ENCODE data around the gene ZYX.

Gene ZYX

GRCh38 chr7:143416565-143417149, 35.5 kb downstream of the ZYX start:
- ATAC-seq: peak; percentile 61
- no peak for TF ChIP-seq ZNF70 (CRISPR knock-in tag; IDR thresholded peaks at IDR 0.05)
- no peak for TF ChIP-seq GLIS3 (CRISPR knock-in tag; IDR thresholded peaks at IDR 0.05)
- TF ChIP-seq ARNTL (CRISPR knock-in tag; IDR thresholded peaks at IDR 0.05; ENCODE audit: borderline replicate concordance, low read depth): no peak
- TF ChIP-seq ESRRG (CRISPR knock-in tag; IDR thresholded peaks at IDR 0.05): no peak
- TF ChIP-seq CSRNP3 (CRISPR knock-in tag; IDR thresholded peaks at IDR 0.05): no peak
- no peak for TF ChIP-seq TCF4 (CRISPR knock-in tag; IDR thresholded peaks at IDR 0.05; ENCODE audit: borderline replicate concordance)
- TF ChIP-seq ZC3H10 (CRISPR knock-in tag; IDR thresholded peaks at IDR 0.05): no peak
- no peak for TF ChIP-seq ZFP30 (CRISPR knock-in tag; IDR thresholded peaks at IDR 0.05)
- no peak for TF ChIP-seq CREB5 (CRISPR knock-in tag; IDR thresholded peaks at IDR 0.05; ENCODE audit: low read depth)
- no peak for TF ChIP-seq PATZ1 (CRISPR knock-in tag; IDR thresholded peaks at IDR 0.05; ENCODE audit: borderline replicate concordance)
- TF ChIP-seq PPARA (CRISPR knock-in tag; IDR thresholded peaks at IDR 0.05; ENCODE audit: borderline replicate concordance): no peak
- no peak for TF ChIP-seq RARB (CRISPR knock-in tag; IDR thresholded peaks at IDR 0.05)
- no peak for TF ChIP-seq ZNF8 (CRISPR knock-in tag; IDR thresholded peaks at IDR 0.05)
- no peak for TF ChIP-seq TSHZ2 (CRISPR knock-in tag; IDR thresholded peaks at IDR 0.05)
- TF ChIP-seq CSDC2 (CRISPR knock-in tag; IDR thresholded peaks at IDR 0.05): no peak

GRCh38 chr7:143417734-143418383, 36.7 kb downstream of the ZYX start:
- ATAC-seq: no peak
- TF ChIP-seq ZNF565 (CRISPR knock-in tag; conservative IDR thresholded peaks at IDR 0.05; ENCODE audit: low read depth) (no peak), RARB (CRISPR knock-in tag; IDR thresholded peaks at IDR 0.05) (no peak), BACH2 (CRISPR knock-in tag; IDR thresholded peaks at IDR 0.05; ENCODE audit: borderline replicate concordance) (no peak), GLIS3 (CRISPR knock-in tag; IDR thresholded peaks at IDR 0.05) (no peak), POU6F1 (CRISPR knock-in tag; IDR thresholded peaks at IDR 0.05; ENCODE audit: borderline replicate concordance, low read depth) (no peak), SNAI2 (CRISPR knock-in tag; IDR thresholded peaks at IDR 0.05) (no peak), ZFP30 (CRISPR knock-in tag; IDR thresholded peaks at IDR 0.05) (no peak), TOX (CRISPR knock-in tag; IDR thresholded peaks at IDR 0.05; ENCODE audit: borderline replicate concordance) (no peak), CSRNP3 (CRISPR knock-in tag; IDR thresholded peaks at IDR 0.05) (no peak), ESRRG (CRISPR knock-in tag; IDR thresholded peaks at IDR 0.05) (no peak), ARNTL (CRISPR knock-in tag; IDR thresholded peaks at IDR 0.05; ENCODE audit: borderline replicate concordance, low read depth) (no peak), PPARA (CRISPR knock-in tag; IDR thresholded peaks at IDR 0.05; ENCODE audit: borderline replicate concordance) (no peak), PATZ1 (CRISPR knock-in tag; IDR thresholded peaks at IDR 0.05; ENCODE audit: borderline replicate concordance) (no peak), ZNF8 (CRISPR knock-in tag; IDR thresholded peaks at IDR 0.05) (no peak), TCF4 (CRISPR knock-in tag; IDR thresholded peaks at IDR 0.05; ENCODE audit: borderline replicate concordance) (no peak)

Measured in SK-N-SH treated with all-trans-retinoic acid at 6 μM for 48 hours (cell line).